Caco-2 (cell line): ENCODE data around the gene NUB1. TPM values are rescaled to one million over a fixed set of nuclear protein-coding genes. Genes with fewer than 3 reads are reported as not detected.

Experiments used
- BruUV-seq: library from RNA; stranded (reverse); fragments of 400-500 nt; replicated peaks from 2 replicates; lab custom pipeline; 2021; lab: Mats Ljungman, UMichigan
- CTCF ChIA-PET: fragments of 300-600 bp; sonication (Branson Sonifier 250); formaldehyde crosslinking; loops from one replicate; lab custom pipeline; 2022; ENCODE audit warnings: antibody characterized with exemption; lab: Charles Lee
- POLR2A ChIA-PET: fragments of 300-600 bp; sonication (Branson Sonifier 250); formaldehyde crosslinking; loops from one replicate; lab custom pipeline; 2022; ENCODE audit warnings: antibody characterized with exemption; lab: Charles Lee
- DNase-seq, 2 experiments: peaks; one replicate each; pipeline versions ENCODE4 v3.0.0 to v3.0.0-alpha.2; 2020 to 2022
- H3K27me3 ChIP-seq: replicated peaks from 2 replicates; pipeline ENCODE4 v1.6.0; 2011; ENCODE audit warnings: low read length; ENCODE audit not compliant: control insufficient read depth, insufficient read depth
- H3K36me3 ChIP-seq: 2 replicates; pipeline ENCODE4 v1.5.1; 2011; ENCODE audit warnings: low read length; ENCODE audit not compliant: control insufficient read depth, insufficient read depth
- H3K4me1 ChIP-seq: fragments of 250-450 bp; sonication (Bioruptor Pico); 2 replicates; pipeline ENCODE4 v1.5.1; 2020; ENCODE audit warnings: mild to moderate bottlenecking
- H3K4me3 ChIP-seq: 2 replicates; pipeline ENCODE4 v1.5.1; 2011; ENCODE audit warnings: low read depth, mild to moderate bottlenecking, control low read depth, low read length
- H3K9me3 ChIP-seq: fragments of 250-450 bp; sonication (Bioruptor Pico); 2 replicates; pipeline ENCODE4 v1.5.1; 2020; ENCODE audit warnings: mild to moderate bottlenecking, moderate library complexity
- H3K27ac Mint-ChIP-seq: one replicate; pipeline ENCODE4 v1.8.0; 2022; ENCODE audit warnings: mixed read lengths; ENCODE audit not compliant: unreplicated experiment
- H3K27me3 Mint-ChIP-seq: one replicate; pipeline ENCODE4 v1.8.0; 2022; ENCODE audit warnings: mixed read lengths; ENCODE audit not compliant: insufficient read depth, unreplicated experiment
- H3K36me3 Mint-ChIP-seq: one replicate; pipeline ENCODE4 v1.8.0; 2022; ENCODE audit warnings: mild to moderate bottlenecking, mixed read lengths; ENCODE audit not compliant: insufficient read depth, unreplicated experiment
- H3K4me1 Mint-ChIP-seq: one replicate; pipeline ENCODE4 v1.8.0; 2022; ENCODE audit warnings: low read depth, mixed read lengths; ENCODE audit not compliant: unreplicated experiment
- H3K4me3 Mint-ChIP-seq: one replicate; pipeline ENCODE4 v1.8.0; 2022; ENCODE audit warnings: mild to moderate bottlenecking, moderate library complexity, mixed read lengths; ENCODE audit not compliant: unreplicated experiment
- H3K9me3 Mint-ChIP-seq: one replicate; pipeline ENCODE4 v1.8.0; 2022; ENCODE audit warnings: mixed read lengths; ENCODE audit not compliant: unreplicated experiment
- CTCF ChIP-seq, 2 experiments: fragments of 200-600 bp in 1 of 2; IDR thresholded peaks; 1 replicate in 1 of 2; 2 replicates in 1 of 2; pipeline versions ENCODE4 v1.5.1 to v1.8.0; 2011 to 2022; ENCODE audit warnings: antibody characterized with exemption in 1 of 2, control low read depth in 1 of 2, inconsistent platforms in 1 of 2, low read depth in 1 of 2, low read length in 1 of 2, mild to moderate bottlenecking in 1 of 2, moderate library complexity in 1 of 2; ENCODE audit not compliant: insufficient read depth in 1 of 2, severe bottlenecking in 1 of 2, unreplicated experiment in 1 of 2
- intact Hi-C: fragments of 100-400 bp; cut with micrococcal nuclease; formaldehyde crosslinking; loops from one replicate; pipeline ENCODE4 v1.10.0; 2022; ENCODE audit not compliant: unreplicated experiment
- total RNA-seq: library from RNA; stranded (reverse); gene quantifications from 2 replicates; pipeline ENCODE4 v1.2.3, GENCODE V29; 2022

NUB1 gene
- total RNA-seq, 1 experiment from 2014 or later = 51.6 TPM

DNA sequence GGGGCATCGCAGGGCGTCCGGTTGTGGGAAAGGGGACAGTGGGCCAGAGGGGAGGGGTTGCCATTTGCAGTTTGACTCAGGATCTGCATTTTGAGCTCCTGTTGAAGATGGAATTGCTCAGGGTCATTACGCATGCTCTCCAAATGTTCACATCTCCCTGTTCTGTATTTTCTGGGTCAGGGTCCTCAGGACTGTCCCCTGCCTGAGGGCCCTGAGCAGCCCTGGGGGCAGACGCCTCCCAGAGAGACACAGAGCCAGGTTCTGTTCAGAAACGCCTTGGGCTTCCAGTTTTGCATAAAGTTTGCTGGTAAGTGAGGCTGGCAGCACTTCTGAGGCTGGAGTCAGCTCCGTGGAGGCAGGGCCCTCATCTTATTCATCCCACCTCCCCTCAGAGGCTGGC lies 34.1 kb upstream of the NUB1 start:
- Histone ChIP-seq H3K4me1 (no peaks in the 10 kb centered on the region), H3K27me3 (no peaks in the 10 kb centered on the region), H3K36me3 (no peaks in the 10 kb centered on the region), H3K9me3 (peaks cover 4% of the 10 kb centered on the region; the same call in 1 of the 2 replicates), H3K4me3 (no peak overlapping the region)
- POLR2A ChIA-PET = no interaction called here
- no peak for TF ChIP-seq CTCF (IDR thresholded peaks at IDR 0.05; ENCODE audit: insufficient read depth in 1 of 2, low read depth in 1 of 2, low read length in 1 of 2, severe bottlenecking in 1 of 2, unreplicated experiment in 1 of 2)
- H3K4me1 Mint-ChIP-seq = no peaks in the 10 kb centered on the region
- BruUV-seq = no TSS peak
- no peak overlapping the region for H3K27ac Mint-ChIP-seq
- no peak for DNase-seq
- H3K9me3 Mint-ChIP-seq = no peaks in the 10 kb centered on the region
- H3K36me3 Mint-ChIP-seq = no peaks in the 10 kb centered on the region
- CTCF ChIA-PET = no interaction called here
- H3K4me3 Mint-ChIP-seq = no peak overlapping the region
- H3K27me3 Mint-ChIP-seq = peaks cover 16% of the 10 kb centered on the region
- intact Hi-C loops = no loop called here

GRCh38 chr7:151308256-151308655 lies 33.4 kb upstream of the NUB1 start:
- no peaks in the 10 kb centered on the region for H3K27me3 ChIP-seq
- peaks cover 16% of the 10 kb centered on the region for H3K27me3 Mint-ChIP-seq

DNA sequence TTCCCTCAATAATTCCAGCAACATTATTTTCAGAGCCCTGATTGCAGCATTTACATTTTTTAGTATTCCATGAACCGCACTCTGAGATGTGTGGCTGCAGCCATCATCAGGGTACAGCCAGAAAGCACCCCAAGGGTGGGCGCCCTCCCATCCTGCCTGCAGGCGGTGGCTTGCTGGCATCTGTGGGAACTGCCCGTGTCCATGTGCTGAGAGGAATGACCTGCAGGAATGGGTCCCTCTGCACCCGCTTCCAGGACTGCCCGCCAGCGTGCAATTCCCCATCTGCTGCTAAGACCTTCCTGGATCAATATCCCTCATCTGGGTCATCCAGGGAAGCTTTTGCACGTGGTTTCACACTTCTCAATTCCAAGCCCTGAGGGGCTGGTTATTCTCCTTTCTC lies 32.8 kb upstream of the NUB1 start:
- H3K4me1 ChIP-seq = no peaks in the 10 kb centered on the region
- DNase-seq = no peak
- peaks cover 16% of the 10 kb centered on the region for H3K27me3 Mint-ChIP-seq
- POLR2A ChIA-PET = no interaction called here
- H3K9me3 ChIP-seq = peaks cover 4% of the 10 kb centered on the region; the same call in 1 of the 2 replicates
- no peaks in the 10 kb centered on the region for H3K27me3 ChIP-seq
- CTCF ChIA-PET = no interaction called here
- no peak overlapping the region for H3K27ac Mint-ChIP-seq
- no peaks in the 10 kb centered on the region for H3K4me1 Mint-ChIP-seq
- no peaks in the 10 kb centered on the region for H3K36me3 ChIP-seq
- no peaks in the 10 kb centered on the region for H3K36me3 Mint-ChIP-seq
- intact Hi-C loops = no loop called here
- no peak overlapping the region for H3K4me3 Mint-ChIP-seq
- H3K4me3 ChIP-seq = no peak overlapping the region
- no TSS peak for BruUV-seq
- no peak for TF ChIP-seq CTCF (IDR thresholded peaks at IDR 0.05; ENCODE audit: insufficient read depth in 1 of 2, low read depth in 1 of 2, low read length in 1 of 2, severe bottlenecking in 1 of 2, unreplicated experiment in 1 of 2)
- H3K9me3 Mint-ChIP-seq = no peaks in the 10 kb centered on the region

More at GRCh38 chr7:151308256-151308655, 33.4 kb upstream of the NUB1 start:
- DNase-seq = no peak
- intact Hi-C loops = no loop called here
- Mint-ChIP-seq H3K9me3 (no peaks in the 10 kb centered on the region), H3K36me3 (no peaks in the 10 kb centered on the region), H3K4me3 (no peak overlapping the region), H3K27ac (no peak overlapping the region), H3K4me1 (no peaks in the 10 kb centered on the region)
- ChIA-PET CTCF (no interaction called here), POLR2A (no interaction called here)
- H3K4me1 ChIP-seq = no peaks in the 10 kb centered on the region
- H3K9me3 ChIP-seq = peaks cover 4% of the 10 kb centered on the region; the same call in 1 of the 2 replicates
- no TSS peak for BruUV-seq
- H3K4me3 ChIP-seq = no peak overlapping the region
- no peaks in the 10 kb centered on the region for H3K36me3 ChIP-seq
- TF ChIP-seq CTCF (IDR thresholded peaks at IDR 0.05; ENCODE audit: insufficient read depth in 1 of 2, low read depth in 1 of 2, low read length in 1 of 2, severe bottlenecking in 1 of 2, unreplicated experiment in 1 of 2) = no peak
